Measurements from ENCODE around the gene ADAMTS12.

ADAMTS12 gene

GRCh38 chr5:33712664-33713063 lies 179.1 kb downstream of the ADAMTS12 start:
- no peak for DNase-seq (ENCODE audit: low read depth, low spot score)

- no peak for DNase-seq (ENCODE audit: low read depth, low spot score)
These were observed 180.6 kb downstream of the ADAMTS12 start for GRCh38 chr5:33711094-33711679.

- no peak for DNase-seq (ENCODE audit: low read depth, low spot score)
These were observed 188.9 kb downstream of the ADAMTS12 start for GRCh38 chr5:33702867-33703266.

- no peak for DNase-seq (ENCODE audit: low read depth, low spot score)
These were observed 189.8 kb downstream of the ADAMTS12 start for GRCh38 chr5:33701951-33702350.

- DNase-seq (ENCODE audit: low read depth, low spot score): peak; percentile 30
These were observed 190.5 kb downstream of the ADAMTS12 start for GRCh38 chr5:33701251-33701650.

- DNase-seq (ENCODE audit: low read depth, low spot score): no peak
These were observed 195.4 kb downstream of the ADAMTS12 start for GRCh38 chr5:33696411-33696810.

- no peak for DNase-seq (ENCODE audit: low read depth, low spot score)
These were observed 198.8 kb downstream of the ADAMTS12 start for GRCh38 chr5:33692980-33693379.

GRCh38 chr5:33691856-33692255 lies 199.9 kb downstream of the ADAMTS12 start:
- DNase-seq (ENCODE audit: low read depth, low spot score): no peak

- DNase-seq (ENCODE audit: low read depth, low spot score): peak; percentile 82
These were observed 201.2 kb downstream of the ADAMTS12 start for GRCh38 chr5:33690374-33691135.

GRCh38 chr5:33688526-33688925 lies 203.3 kb downstream of the ADAMTS12 start:
- no peak for DNase-seq (ENCODE audit: low read depth, low spot score)

GRCh38 chr5:33688066-33688465 lies 203.7 kb downstream of the ADAMTS12 start:
- DNase-seq (ENCODE audit: low read depth, low spot score): peak; percentile 78

GRCh38 chr5:33685873-33686755 lies 205.7 kb downstream of the ADAMTS12 start:
- no peak for DNase-seq (ENCODE audit: low read depth, low spot score)

GRCh38 chr5:33684496-33685159 lies 207.2 kb downstream of the ADAMTS12 start:
- DNase-seq (ENCODE audit: low read depth, low spot score): no peak

GRCh38 chr5:33679791-33680190 lies 212.0 kb downstream of the ADAMTS12 start:
- DNase-seq (ENCODE audit: low read depth, low spot score): no peak

GRCh38 chr5:33675958-33676464 lies 215.8 kb downstream of the ADAMTS12 start:
- no peak for DNase-seq (ENCODE audit: low read depth, low spot score)

GRCh38 chr5:33671700-33672291 lies 220.0 kb downstream of the ADAMTS12 start:
- no peak for DNase-seq (ENCODE audit: low read depth, low spot score)

GRCh38 chr5:33662722-33663427 lies 228.9 kb downstream of the ADAMTS12 start:
- DNase-seq (ENCODE audit: low read depth, low spot score): peak; percentile 35

- no peak for DNase-seq (ENCODE audit: low read depth, low spot score)
These were observed 232.1 kb downstream of the ADAMTS12 start for GRCh38 chr5:33659526-33660169.

- peak; percentile 20 for DNase-seq (ENCODE audit: low read depth, low spot score)
These were observed 233.9 kb downstream of the ADAMTS12 start for GRCh38 chr5:33657804-33658440.

- DNase-seq (ENCODE audit: low read depth, low spot score): no peak
These were observed 234.6 kb downstream of the ADAMTS12 start for GRCh38 chr5:33657176-33657575.
